Gastroesophageal sphincter (tissue), 4 donors: Measurements from ENCODE around the gene ANO4. TPM values are rescaled to one million over a fixed set of nuclear protein-coding genes. Genes with fewer than 3 reads are reported as not detected.

Experiments used
- ATAC-seq: fragments of 150-250 bp; one replicate; pipeline ENCODE4 v1.9.1; 2016; ENCODE audit warnings: mild to moderate bottlenecking, moderate library complexity
- H3K27ac ChIP-seq, 4 donors: fragments of 200-600 bp; sonication (generic) in 3 of 4; 1 replicate in 3 of 4; 2 replicates in 1 of 4; pipeline ENCODE4 v1.5.1; 2016 to 2019
- H3K27me3 ChIP-seq: fragments of 200-600 bp; sonication (generic); one replicate; pipeline ENCODE4 v1.5.1; 2019
- H3K36me3 ChIP-seq, 2 donors: fragments of 200-600 bp; sonication (generic); one replicate each; pipeline ENCODE4 v1.5.1; 2019; ENCODE audit warnings: control low read depth in 1 of 2
- H3K4me1 ChIP-seq, 3 donors: fragments of 200-600 bp; sonication (generic); 1 replicate in 2 of 3; 2 replicates in 1 of 3; pipeline ENCODE4 v1.5.1; 2016 to 2019; ENCODE audit warnings: control low read depth in 2 of 3
- H3K4me3 ChIP-seq, 2 donors: fragments of 200-600 bp; sonication (generic); one replicate each; pipeline ENCODE4 v1.5.1; 2019; ENCODE audit warnings: mild to moderate bottlenecking in 1 of 2, moderate library complexity in 1 of 2
- H3K9me3 ChIP-seq, 3 donors: fragments of 200-600 bp; sonication (generic); one replicate each; pipeline ENCODE4 v1.5.1; 2017 to 2019; ENCODE audit warnings: control low read depth in 2 of 3
- EP300 ChIP-seq: sonication (generic); formaldehyde crosslinking; IDR thresholded peaks from one replicate; pipeline ENCODE4 v1.6.1; 2017; ENCODE audit warnings: antibody characterized with exemption, mild to moderate bottlenecking
- POLR2A ChIP-seq, 2 donors: fragments of 450-650 bp; IDR thresholded peaks; one replicate each; pipeline ENCODE4 v1.6.1; 2017; ENCODE audit warnings: antibody characterized with exemption in 2 of 2, mild to moderate bottlenecking in 2 of 2, moderate library complexity in 1 of 2
- POLR2AphosphoS5 ChIP-seq: sonication (generic); formaldehyde crosslinking; IDR thresholded peaks from one replicate; pipeline ENCODE4 v1.6.1; 2017; ENCODE audit warnings: antibody characterized with exemption
- WGBS, 2 donors: methylation state at CpG; one replicate each; pipeline ENCODE4 v1.1.5; 2018; ENCODE audit warnings: low coverage in 1 of 2; 5-methylcytosine and 5-hydroxymethylcytosine counted together
- total RNA-seq, 4 donors: library from RNA; depleted of rRNA; stranded (reverse); fragments of >200 nt; gene quantifications; one replicate each; pipeline ENCODE4 v1.1.0, GENCODE V29; 2016
- TF ChIP-seq, protein P1 (sequence below), 4 experiments: fragments of 200-600 bp in 2 of 4; fragments of 450-650 bp in 2 of 4; sonication (generic) in 1 of 4; IDR thresholded peaks; one replicate each; pipeline ENCODE4 v1.5.1; 2017 to 2019; ENCODE audit warnings: antibody characterized with exemption in 4 of 4, mild to moderate bottlenecking in 2 of 4, moderate library complexity in 2 of 4

ANO4 gene
- total RNA-seq, 4 donors from 2014 or later: 0.08 to 0.30 (median 0.13) TPM; not detected in 1

DNA sequence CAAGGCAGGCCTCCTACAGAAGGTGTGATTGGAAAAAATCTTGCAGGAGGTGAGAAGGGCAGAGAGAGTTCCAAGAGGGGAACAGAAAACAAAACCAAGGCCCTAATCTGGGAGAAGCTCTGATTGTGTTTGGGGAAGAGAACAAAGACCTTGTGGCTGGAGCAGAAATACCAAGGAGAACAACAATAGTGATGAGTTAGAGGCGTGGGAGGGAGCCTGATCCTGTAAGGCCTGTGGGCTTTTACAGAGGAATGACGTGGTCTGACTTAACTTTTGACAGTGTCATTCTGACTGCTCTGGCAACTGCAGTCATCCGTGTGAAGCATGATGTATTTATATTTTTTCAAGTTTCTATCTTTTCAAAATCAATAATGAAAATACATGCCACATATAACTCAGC, 200.6 kb downstream of the ANO4 start:
- H3K9me3 ChIP-seq: no peaks in the 10 kb centered on the region
- H3K36me3 ChIP-seq: no peaks in the 10 kb centered on the region
- H3K4me3 ChIP-seq: no peak overlapping the region
- H3K27me3 ChIP-seq: no peaks in the 10 kb centered on the region
- no peaks in the 10 kb centered on the region for H3K4me1 ChIP-seq
- TF ChIP-seq, protein P1, sequence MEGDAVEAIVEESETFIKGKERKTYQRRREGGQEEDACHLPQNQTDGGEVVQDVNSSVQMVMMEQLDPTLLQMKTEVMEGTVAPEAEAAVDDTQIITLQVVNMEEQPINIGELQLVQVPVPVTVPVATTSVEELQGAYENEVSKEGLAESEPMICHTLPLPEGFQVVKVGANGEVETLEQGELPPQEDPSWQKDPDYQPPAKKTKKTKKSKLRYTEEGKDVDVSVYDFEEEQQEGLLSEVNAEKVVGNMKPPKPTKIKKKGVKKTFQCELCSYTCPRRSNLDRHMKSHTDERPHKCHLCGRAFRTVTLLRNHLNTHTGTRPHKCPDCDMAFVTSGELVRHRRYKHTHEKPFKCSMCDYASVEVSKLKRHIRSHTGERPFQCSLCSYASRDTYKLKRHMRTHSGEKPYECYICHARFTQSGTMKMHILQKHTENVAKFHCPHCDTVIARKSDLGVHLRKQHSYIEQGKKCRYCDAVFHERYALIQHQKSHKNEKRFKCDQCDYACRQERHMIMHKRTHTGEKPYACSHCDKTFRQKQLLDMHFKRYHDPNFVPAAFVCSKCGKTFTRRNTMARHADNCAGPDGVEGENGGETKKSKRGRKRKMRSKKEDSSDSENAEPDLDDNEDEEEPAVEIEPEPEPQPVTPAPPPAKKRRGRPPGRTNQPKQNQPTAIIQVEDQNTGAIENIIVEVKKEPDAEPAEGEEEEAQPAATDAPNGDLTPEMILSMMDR (IDR thresholded peaks at IDR 0.05): no peak
- no peak for TF ChIP-seq POLR2AphosphoS5
- TF ChIP-seq POLR2A (IDR thresholded peaks at IDR 0.05): no peak
- TF ChIP-seq EP300: no peak
- 39 to 63% methylated on average over 3 of the region's 3 CpGs for WGBS, 2 donors
- no peak for ATAC-seq
- no peak overlapping the region for H3K27ac ChIP-seq

DNA sequence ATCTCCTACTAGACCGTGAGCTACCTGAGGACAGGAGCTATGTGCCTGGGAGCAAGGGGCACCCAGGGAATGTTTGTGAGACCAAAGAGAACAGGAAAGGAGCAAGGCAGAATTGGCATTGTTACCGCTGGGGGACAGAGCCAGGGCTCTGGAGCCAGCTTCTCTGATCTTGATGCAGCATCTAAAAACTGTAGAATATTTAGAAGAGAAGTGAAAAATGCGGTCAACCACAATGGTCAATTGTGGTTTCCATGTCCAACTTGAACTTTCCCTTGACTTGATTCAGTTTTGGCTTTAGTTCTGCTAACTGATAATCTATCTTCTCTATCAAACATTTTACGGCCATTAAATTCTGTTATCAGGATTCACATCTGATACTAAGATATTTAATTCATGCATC, 201.2 kb downstream of the ANO4 start:
- Histone ChIP-seq H3K4me1 (no peaks in the 10 kb centered on the region), H3K9me3 (no peaks in the 10 kb centered on the region), H3K27ac (no peak overlapping the region), H3K36me3 (no peaks in the 10 kb centered on the region), H3K4me3 (no peak overlapping the region), H3K27me3 (no peaks in the 10 kb centered on the region)
- TF ChIP-seq POLR2AphosphoS5 (no peak), POLR2A (IDR thresholded peaks at IDR 0.05) (no peak), EP300 (no peak)
- TF ChIP-seq, protein P1 (IDR thresholded peaks at IDR 0.05): no peak
- ATAC-seq: no peak
- WGBS, 2 donors: 67 to 78% methylated on average over 4 of the region's 4 CpGs

DNA sequence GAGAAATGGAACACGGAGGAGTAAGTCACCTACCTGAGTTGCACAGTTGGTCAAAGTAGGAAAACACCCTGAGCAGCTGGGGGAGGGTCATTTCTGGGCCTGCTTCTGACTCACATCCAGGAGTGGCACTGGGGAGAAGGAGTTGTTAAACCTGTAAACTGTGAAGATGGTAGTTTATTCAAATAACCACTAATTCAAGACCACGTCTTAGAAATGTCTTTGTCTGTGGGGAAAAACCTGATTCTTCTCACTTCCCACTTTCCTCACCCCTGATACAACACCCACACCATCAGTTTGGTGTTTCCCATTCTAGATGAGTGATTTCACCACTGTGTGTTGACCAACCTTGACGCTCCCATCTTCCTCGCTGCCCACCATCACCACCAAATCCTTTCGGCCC, 207.1 kb downstream of the ANO4 start:
- no peak for ATAC-seq
- Histone ChIP-seq H3K27ac (no peak overlapping the region), H3K27me3 (no peaks in the 10 kb centered on the region), H3K9me3 (no peaks in the 10 kb centered on the region), H3K4me1 (no peaks in the 10 kb centered on the region), H3K36me3 (no peaks in the 10 kb centered on the region), H3K4me3 (no peak overlapping the region)
- WGBS, 2 donors: 89 to 91% methylated on average over 4 of the region's 5 CpGs
- TF ChIP-seq POLR2AphosphoS5: no peak
- no peak for TF ChIP-seq EP300
- TF ChIP-seq, protein P1 (IDR thresholded peaks at IDR 0.05): no peak
- TF ChIP-seq POLR2A (IDR thresholded peaks at IDR 0.05): no peak

DNA sequence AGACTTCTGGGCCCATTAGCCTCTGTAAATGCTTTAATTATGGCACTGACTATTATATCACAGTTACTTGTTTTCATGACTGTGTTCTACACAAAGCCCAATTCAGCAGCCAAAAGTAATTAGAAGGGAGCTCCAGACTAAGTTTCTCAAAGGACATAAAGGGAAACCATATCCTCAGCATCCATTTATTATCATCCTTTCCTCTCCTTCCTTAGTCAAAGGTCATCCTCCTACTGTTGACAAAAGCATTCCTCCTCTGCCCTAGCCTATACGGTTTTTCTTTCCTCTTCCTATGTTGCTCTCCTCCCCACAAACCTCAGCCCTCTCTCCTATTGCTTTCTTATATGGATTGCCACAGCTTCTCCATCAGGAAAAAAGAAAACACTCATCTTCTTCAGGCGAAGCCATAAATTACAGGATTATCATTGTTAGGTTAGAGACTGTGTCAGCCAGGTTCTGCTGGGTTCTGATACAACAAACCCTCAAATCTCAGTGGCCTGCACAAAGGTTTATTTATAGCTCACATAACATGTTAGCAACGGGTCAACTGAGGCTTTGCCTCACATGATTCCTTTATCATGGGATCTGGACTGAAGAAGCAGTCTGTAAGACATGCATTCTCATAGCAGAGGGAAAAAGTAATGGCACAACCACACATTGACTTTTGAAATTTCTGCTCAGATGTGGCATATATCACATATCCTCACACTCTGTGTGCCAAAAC, 208.3 kb downstream of the ANO4 start:
- no peaks in the 10 kb centered on the region for H3K4me1 ChIP-seq
- WGBS, 2 donors: 34 to 51% methylated on average over 2 to 3 of the region's 3 CpGs
- no peaks in the 10 kb centered on the region for H3K27me3 ChIP-seq
- TF ChIP-seq POLR2AphosphoS5: no peak
- TF ChIP-seq POLR2A (IDR thresholded peaks at IDR 0.05): no peak
- TF ChIP-seq, protein P1 (IDR thresholded peaks at IDR 0.05): no peak
- no peak for TF ChIP-seq EP300
- no peaks in the 10 kb centered on the region for H3K36me3 ChIP-seq
- no peak for ATAC-seq
- no peak overlapping the region for H3K27ac ChIP-seq
- no peaks in the 10 kb centered on the region for H3K9me3 ChIP-seq
- H3K4me3 ChIP-seq: no peak overlapping the region

DNA sequence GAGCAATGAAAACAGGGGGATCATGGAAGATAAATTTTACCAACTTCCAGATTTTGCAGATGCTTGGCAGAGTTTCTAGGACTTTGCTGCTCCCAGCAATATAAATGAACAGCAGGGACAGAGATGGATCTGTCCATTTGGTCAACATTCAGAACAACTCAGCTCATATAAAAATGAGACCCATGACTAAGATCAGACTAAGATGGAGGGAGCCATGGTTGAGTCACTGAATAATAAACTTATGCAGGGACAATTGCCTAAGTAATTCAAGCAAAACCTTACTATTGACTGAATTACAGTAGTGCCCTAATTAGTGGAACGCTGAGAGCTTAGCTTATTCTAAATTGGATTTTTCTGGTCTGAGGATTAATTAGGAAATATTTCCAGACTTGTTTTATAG, 210.3 kb downstream of the ANO4 start:
- WGBS, 2 donors: 83 to 90% methylated on average over 1 of the region's 1 CpG
- no peak overlapping the region for H3K27ac ChIP-seq
- no peaks in the 10 kb centered on the region for H3K4me1 ChIP-seq

More for the DNA sequence above, 210.3 kb downstream of the ANO4 start:
- Histone ChIP-seq H3K27me3 (no peaks in the 10 kb centered on the region), H3K4me3 (no peak overlapping the region), H3K36me3 (no peaks in the 10 kb centered on the region), H3K9me3 (peaks cover 0 to 15% (median 0%) of the 10 kb centered on the region in 3 donors)
- no peak for ATAC-seq
- TF ChIP-seq POLR2A (IDR thresholded peaks at IDR 0.05): no peak
- TF ChIP-seq POLR2AphosphoS5: no peak
- TF ChIP-seq, protein P1 (IDR thresholded peaks at IDR 0.05): no peak
- TF ChIP-seq EP300: no peak
